Adipose tissue (tissue), 3 donors: ENCODE results near the gene DNAJC3. TPM values are rescaled to one million over a fixed set of nuclear protein-coding genes. Genes with fewer than 3 reads are reported as not detected.

Experiments used
- H3K27ac ChIP-seq: one replicate; pipeline ENCODE4 v1.5.1; 2013; ENCODE audit warnings: low read depth, low read length
- WGBS, 3 donors: extraction: QIAGEN DNeasy Blood & Tissue Kit; methylation state at CpG; one replicate each; pipeline ENCODE4 v1.1.7; 2013; 5-methylcytosine and 5-hydroxymethylcytosine counted together
- polyA plus RNA-seq, 3 donors: library from polyadenylated mRNA; stranded (reverse); fragments of 200-250 nt; gene quantifications; one replicate each; pipeline ENCODE4 v1.2.3, GENCODE V29; 2013
- donor health status: healthy with polysubstance abuse.
- donor health status: Bipolar disorder and iron deficiency.
- donor health status: healthy.

DNAJC3 gene
- polyA plus RNA-seq, 3 donors, result 10.0 to 19.1 (median 12.0) TPM

DNA sequence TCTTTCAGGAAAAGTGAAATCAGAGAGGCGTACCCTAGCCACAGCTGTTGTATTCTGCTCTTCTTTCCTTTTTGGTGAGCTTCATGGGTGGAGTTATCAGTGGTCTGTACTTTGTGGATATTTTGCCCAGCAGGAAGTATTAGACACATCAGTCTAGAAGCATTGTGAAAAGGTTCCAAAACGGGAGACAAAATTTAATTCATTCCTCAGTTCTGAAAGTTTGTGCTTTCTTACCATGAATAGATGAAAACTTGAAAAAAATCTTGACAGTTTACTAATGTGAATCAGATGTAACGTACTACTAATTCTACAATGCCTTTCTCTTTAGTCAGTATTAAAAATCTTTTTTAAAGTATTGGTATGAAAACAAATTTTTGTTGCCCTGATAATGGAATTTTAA lies 116.8 kb downstream of the DNAJC3 start:
- WGBS, 3 donors, result 82 to 93% (median 89%) methylated on average over 3 of the region's 3 CpGs
- no peak overlapping the region for H3K27ac ChIP-seq

DNA sequence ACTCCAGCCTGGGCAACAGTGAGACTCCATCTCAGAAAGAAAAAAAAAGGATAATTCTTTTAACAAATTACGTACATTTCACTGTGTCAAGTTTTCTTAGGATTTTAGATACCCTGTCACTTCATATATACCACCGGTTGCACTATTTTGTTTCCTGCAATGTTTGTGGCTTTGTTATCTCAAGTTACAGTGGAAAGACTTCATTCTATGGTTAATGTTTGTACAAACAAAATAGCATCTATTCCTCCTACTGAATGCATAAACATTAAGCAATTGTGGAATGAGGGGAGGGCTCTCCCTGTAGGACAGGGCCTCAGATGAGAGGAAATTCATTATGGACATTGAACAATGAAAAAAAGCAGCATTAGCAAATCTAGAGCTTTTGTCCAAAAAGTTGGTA lies 120.1 kb downstream of the DNAJC3 start:
- 91 to 94% (median 92%) methylated on average over 2 of the region's 2 CpGs for WGBS, 3 donors
- H3K27ac ChIP-seq, result no peak overlapping the region

DNA sequence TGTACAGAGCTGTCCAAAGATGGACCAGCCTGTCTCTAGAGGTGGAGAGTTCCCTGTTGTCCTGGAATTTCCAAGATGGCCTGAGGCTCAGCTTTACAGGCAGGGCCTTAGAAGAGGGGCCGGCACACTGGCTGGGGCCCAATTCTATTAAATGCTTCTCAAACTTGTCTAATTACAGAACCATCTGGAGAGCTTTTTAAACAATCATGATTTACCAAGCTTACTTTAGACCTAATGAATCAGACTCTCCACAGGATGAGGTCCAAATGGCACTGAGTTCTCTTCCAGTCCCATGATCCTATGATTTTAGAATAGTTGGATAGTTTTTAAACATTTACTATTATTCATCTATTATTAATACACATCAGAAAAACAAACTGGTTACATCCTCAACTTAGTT lies 123.5 kb downstream of the DNAJC3 start:
- WGBS, 3 donors, result 83 to 87% (median 84%) methylated on average over 1 of the region's 1 CpG

DNA sequence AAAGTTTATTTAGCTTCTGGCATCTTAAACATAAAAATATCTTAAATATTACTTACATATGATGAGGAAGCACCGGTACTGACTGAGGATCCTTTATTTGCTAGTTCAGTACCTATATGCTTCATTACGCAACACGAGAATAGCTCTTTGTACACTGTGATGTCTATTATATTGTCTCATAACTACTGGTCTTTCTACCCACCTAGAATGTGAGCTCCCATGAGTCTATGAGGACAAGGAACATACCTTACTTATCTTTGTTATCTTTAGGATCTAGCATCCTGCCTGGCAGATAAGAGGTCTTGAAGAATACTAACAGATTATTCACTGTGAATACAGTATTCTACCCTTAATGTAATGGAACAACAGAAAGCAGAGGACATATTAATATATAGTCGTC lies 124.9 kb downstream of the DNAJC3 start:
- WGBS, 3 donors, result 97 to 98% (median 98%) methylated on average over 4 of the region's 4 CpGs
- H3K27ac ChIP-seq, result no peak overlapping the region

More for the DNA sequence above, 123.5 kb downstream of the DNAJC3 start:
- H3K27ac ChIP-seq, result no peak overlapping the region

DNA sequence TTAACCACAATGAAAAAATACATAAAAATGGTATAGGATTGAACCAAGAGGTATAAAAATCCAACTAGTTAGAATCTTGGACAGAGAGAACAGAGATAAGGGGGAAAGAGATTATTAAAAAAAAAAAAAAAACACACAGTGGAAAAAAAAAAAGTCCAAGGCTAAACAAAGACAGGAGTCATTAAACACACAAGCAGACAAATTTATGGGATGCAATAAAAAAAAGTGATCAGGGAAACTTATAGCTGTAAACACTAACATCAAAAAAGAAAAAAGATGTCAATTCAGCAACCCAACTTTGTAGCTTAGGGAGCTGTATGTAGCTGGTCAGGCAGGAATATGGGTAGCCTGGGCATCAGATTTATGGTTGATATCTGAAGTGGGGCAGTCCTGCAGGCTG lies 129.0 kb downstream of the DNAJC3 start:
- no peak overlapping the region for H3K27ac ChIP-seq

DNA sequence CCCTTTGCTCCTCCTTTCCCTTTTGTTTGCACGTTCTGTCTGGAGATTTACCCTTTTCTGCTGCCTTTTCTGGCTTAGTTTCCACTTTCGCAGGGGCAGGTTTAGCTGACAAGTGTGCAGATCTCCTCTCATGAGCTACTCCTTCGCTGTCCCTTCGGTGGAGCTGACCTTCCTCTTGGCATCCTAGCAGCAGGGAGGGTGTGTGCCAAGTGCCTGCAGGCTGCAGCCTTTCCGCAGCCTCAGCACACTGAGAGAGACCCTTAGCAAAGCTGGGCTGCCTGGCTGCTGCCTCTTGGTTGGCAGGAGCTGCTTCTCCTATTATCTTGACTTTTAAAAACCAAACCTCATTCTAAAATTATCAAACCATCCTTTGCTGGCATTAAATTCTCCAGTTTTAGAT lies 132.5 kb downstream of the DNAJC3 start:
- WGBS, 3 donors, result 91 to 97% (median 94%) methylated on average over 5 of the region's 5 CpGs
- no peak overlapping the region for H3K27ac ChIP-seq

DNA sequence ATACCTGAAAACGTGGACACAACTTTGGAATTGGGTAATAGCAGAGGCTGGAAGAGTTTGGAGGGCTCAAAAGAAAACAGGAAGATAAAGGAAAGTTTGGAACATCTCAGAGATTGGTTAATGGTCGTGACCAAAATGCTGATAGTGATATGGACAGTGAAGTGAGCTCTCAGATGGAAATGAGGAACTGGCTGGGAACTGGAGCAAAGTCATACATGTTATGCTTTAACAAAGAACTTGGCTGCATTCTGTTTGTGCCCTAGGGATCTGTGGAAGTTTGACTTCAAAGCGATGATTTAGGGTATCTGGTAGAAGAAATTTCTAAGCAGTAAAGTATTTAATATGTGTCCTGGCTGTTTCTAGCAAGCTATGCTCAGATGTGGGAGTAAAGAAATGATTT lies 136.2 kb downstream of the DNAJC3 start:
- WGBS, 3 donors, result 91 to 94% (median 92%) methylated on average over 3 of the region's 3 CpGs

DNA sequence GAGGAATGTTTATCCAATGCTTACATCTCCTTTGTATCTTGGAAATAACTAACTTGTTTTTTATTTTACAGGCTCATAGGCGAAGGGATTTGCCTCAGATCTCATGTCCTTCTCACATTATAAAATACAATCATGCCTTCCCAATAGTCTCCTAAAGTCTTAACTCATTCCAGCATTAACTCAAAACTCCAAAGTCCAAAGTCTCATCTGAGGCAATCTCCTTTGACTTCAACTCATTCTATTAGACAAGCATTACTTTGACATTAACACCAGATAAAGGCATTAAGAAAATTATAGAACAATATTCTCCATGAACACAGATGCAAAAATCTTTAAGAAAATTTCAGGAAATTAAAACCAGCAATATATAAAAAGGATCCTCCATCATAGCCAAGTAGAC lies 137.6 kb downstream of the DNAJC3 start:
- WGBS, 3 donors, result 92 to 97% (median 94%) methylated on average over 1 of the region's 1 CpG
- H3K27ac ChIP-seq, result no peak overlapping the region

More for the DNA sequence above, 136.2 kb downstream of the DNAJC3 start:
- no peak overlapping the region for H3K27ac ChIP-seq

DNA sequence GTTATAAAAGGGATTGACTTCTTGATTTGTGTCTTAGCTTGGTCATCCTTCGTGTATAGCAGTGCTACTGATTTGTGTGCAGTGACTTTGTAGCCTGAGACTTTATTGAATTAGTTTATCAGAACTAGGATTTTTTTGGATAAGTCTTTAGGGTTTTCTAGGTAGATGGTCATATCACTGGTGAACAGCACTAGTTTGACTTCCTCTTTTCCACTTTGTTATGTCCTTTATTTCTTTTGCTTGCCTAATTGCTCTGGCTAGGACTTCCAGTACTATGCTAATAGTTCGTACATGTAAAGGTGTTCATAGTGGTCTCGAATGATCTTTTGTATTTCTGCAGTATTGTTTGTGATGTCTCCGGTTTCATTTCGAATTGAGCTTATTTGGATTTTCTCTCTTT lies 145.4 kb downstream of the DNAJC3 start:
- no peak overlapping the region for H3K27ac ChIP-seq
- WGBS, 3 donors, result 95 to 97% (median 95%) methylated on average over 5 of the region's 5 CpGs

DNA sequence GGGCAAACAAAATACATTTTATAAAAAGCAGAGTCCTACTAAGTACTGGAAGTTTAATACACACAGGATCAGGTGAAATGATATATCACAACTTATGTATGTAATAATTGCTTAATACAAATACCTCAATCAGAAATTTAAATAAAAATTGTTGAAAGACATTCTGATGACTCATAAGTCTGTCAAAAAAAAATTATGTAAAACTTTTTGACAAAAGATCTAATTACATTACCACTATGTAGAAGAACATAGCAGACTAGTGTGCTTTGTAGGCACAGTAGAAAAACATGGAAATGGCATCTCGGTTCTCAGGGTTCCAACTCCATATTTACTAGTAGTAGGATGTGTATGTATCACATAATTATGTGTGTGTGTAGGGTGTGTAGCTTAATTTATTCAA lies 156.2 kb downstream of the DNAJC3 start:
- 91 to 98% (median 93%) methylated on average over 1 of the region's 1 CpG for WGBS, 3 donors
- no peak overlapping the region for H3K27ac ChIP-seq

DNA sequence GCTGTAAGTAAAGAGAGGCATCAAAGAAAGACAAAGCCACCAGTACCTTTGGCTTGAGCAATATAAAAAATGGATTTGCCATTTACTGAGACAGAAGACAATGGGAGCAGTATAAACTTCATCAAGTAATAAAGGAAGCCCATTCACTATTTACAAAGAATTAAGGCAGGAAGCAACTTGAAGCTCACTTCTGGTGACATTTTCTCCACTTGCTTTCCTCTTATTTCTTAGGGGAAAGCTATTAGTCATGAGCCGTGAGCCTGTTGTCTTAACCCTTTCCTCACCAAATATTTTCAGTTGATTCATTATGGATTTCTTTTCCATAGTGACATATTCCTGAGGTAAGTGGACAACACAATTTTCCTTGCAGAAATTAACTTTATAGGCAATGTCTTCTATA lies 156.8 kb downstream of the DNAJC3 start:
- H3K27ac ChIP-seq, result no peak overlapping the region
- WGBS, 3 donors, result 6 to 18% (median 9%) methylated on average over 1 of the region's 1 CpG

DNA sequence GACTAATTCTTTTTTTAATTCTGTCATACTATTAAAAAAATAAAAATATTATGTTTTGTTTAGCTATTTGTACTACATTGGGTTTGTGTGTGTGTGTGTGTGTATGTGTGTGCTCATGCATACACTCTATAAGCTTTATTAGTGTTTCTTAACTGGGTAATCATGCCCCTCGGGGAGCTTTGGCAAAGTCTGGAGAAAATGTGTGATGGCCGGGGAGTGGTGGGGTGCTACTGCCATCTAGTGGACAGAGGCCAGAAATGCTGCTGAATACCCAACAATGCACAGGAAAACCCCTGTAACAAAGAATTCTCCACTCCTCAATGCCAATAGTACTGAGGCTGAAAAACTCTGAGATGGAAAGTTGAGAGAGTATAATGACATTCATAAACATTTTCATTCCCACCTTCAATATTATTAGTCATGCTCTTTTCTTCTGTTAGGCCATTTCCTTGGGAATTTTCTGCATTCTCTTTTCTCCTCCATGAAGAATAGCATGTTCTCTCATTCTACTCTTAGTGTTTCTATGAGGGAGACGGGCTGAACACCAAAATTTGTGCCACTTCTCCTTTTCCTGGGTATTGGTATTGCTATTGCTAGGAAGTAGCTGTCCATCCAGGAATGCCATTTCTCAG lies 157.3 kb downstream of the DNAJC3 start:
- WGBS, 3 donors, result 15 to 27% (median 21%) methylated on average over 3 of the region's 3 CpGs
- no peak overlapping the region for H3K27ac ChIP-seq

DNA sequence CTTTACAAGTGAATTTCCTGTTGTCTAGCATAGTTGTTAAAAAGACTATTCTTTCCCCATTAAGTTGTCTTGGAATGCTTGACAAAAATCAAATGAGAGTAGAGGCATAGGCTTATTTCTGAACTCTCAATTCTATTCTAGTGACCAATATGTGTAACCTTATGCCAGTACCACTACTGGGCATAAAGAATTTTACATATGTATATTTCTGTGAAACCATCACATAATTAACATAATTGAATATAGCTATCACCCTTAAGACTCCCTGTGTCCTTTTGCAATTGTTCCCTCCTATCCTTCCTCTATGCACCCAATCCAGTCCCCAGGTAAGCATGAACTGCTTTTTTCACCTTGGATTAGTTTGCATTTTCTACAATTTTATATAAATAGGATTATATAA lies 165.0 kb downstream of the DNAJC3 start:
- no peak overlapping the region for H3K27ac ChIP-seq

DNA sequence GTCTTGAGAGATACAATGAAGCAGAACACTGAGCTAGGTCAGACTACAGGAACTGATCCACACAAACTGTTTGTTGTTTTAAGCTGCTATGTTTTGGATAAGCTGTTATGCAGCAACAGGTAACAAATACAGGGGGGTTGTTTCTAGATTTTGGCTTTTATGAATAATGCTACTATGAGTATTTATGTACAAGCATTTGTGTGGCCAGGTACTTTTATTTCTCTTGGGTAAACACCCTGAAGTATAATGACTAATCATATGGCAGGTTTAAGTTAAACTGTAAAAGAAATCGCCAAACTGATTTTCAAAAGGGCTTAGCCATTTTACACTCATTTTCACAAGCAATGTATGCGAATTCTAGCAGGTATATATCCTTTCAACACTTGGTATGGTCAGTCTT lies 166.0 kb downstream of the DNAJC3 start:
- H3K27ac ChIP-seq, result no peak overlapping the region
- 92 to 96% (median 95%) methylated on average over 2 of the region's 2 CpGs for WGBS, 3 donors

Other genes with a start within 250 kb of the DNAJC3 start
- 100 to 1,000 TPM in 1 of 3 donors, under 1 TPM in 2; 0.11 to 223 (median 0.56) TPM for gene CLDN10, start 124.4 kb upstream of the DNAJC3 start, polyA plus RNA-seq
- gene DZIP1, start 32.4 kb upstream of the DNAJC3 start, polyA plus RNA-seq, result 10 to 100 TPM in 1 of 3 donors, 1 to 10 TPM in 2; 3.3 to 16.5 (median 4.5) TPM